Ovary (tissue), 9 donors: ENCODE results near the gene ELOVL5. TPM values are rescaled to one million over a fixed set of nuclear protein-coding genes. Genes with fewer than 3 reads are reported as not detected.

Experiments
- DNase-seq, 5 donors: peaks; one replicate each; pipeline ENCODE4 v3.0.0-alpha.2; 2019 to 2020
- H3K27ac ChIP-seq, 2 donors: fragments of 200-600 bp; one replicate each; pipeline versions ENCODE4 v1.5.1 to v1.8.0; 2019 to 2022
- H3K27me3 ChIP-seq: fragments of 200-600 bp; one replicate; pipeline ENCODE4 v1.8.0; 2022
- H3K36me3 ChIP-seq: fragments of 200-600 bp; sonication (generic); one replicate; pipeline ENCODE4 v1.5.1; 2019
- H3K4me1 ChIP-seq: one replicate; pipeline ENCODE4 v1.8.1; 2013; ENCODE audit warnings: mild to moderate bottlenecking, moderate library complexity; ENCODE audit not compliant: insufficient read depth
- H3K4me3 ChIP-seq: fragments of 200-600 bp; sonication (generic); one replicate; pipeline ENCODE4 v1.5.1; 2017
- H3K9me3 ChIP-seq, 2 donors: fragments of 200-600 bp in 1 of 2; sonication (generic) in 1 of 2; one replicate each; pipeline versions ENCODE4 v1.5.1 to v1.8.1; 2013 to 2019; ENCODE audit warnings: mild to moderate bottlenecking in 1 of 2, moderate library complexity in 1 of 2
- CTCF ChIP-seq, 3 donors: fragments of 450-650 bp in 2 of 3; fragments of 200-600 bp in 1 of 3; IDR thresholded peaks; one replicate each; pipeline versions ENCODE4 v1.5.1 to v1.8.0; 2016 to 2022; ENCODE audit warnings: antibody characterized with exemption in 3 of 3, mild to moderate bottlenecking in 1 of 3
- EP300 ChIP-seq: sonication (generic); formaldehyde crosslinking; IDR thresholded peaks from one replicate; pipeline ENCODE4 v1.6.1; 2017; ENCODE audit warnings: antibody characterized with exemption
- POLR2A ChIP-seq: fragments of 450-650 bp; IDR thresholded peaks from one replicate; pipeline ENCODE4 v1.6.1; 2017; ENCODE audit warnings: antibody characterized with exemption, mild to moderate bottlenecking, moderate library complexity
- WGBS, 3 donors: extraction: QIAGEN DNeasy Blood & Tissue Kit in 1 of 3; methylation state at CpG; one replicate each; pipeline versions ENCODE4 v1.1.5 to v1.1.7; 2013 to 2017; 5-methylcytosine and 5-hydroxymethylcytosine counted together
- intact Hi-C, 4 donors: fragments of 100-400 bp; cut with DNase I; formaldehyde crosslinking; loops; one replicate each; pipeline versions ENCODE4 v1.11.0 to v1.15.1; 2022 to 2023
- polyA plus RNA-seq, 2 donors: library from polyadenylated mRNA; stranded (reverse); fragments of 200-250 nt in 1 of 2; fragments of 350-450 nt in 1 of 2; fragmentation: Illumina TruSeq in 1 of 2; extraction: RNeasy Lipid Tissue Mini Kit (QIAGEN cat#74804) in 1 of 2; gene quantifications; one replicate each; pipeline ENCODE4 v1.2.3, GENCODE V29; 2013 to 2014
- total RNA-seq, 7 donors: library from RNA; depleted of rRNA in 2 of 7; stranded (reverse); fragments of >200 nt in 2 of 7; fragmentation: NEBNext Ultra II Directional in 3 of 7; extraction: Animal tissue kit (Norgen Biotek cat#: 25700) in 3 of 7; gene quantifications; one replicate each; pipeline versions ENCODE4 v1.1.0 to v1.2.4, GENCODE V29; 2016 to 2023
- donor health status: DM: no; HTN: no; CAD: no; lungs with moderate emphysema.
- donor health status: DM: no; HTN: no; CAD: no.
- donor health status: Bipolar disorder and iron deficiency.
- donor health status: DM: yes; HTN: yes; CAD: no.
- donor health status: DM: no; HTN: no; CAD: no.
- donor health status: DM: yes; HTN: yes; CAD: no.

The ELOVL5 gene
- total and polyA plus RNA-seq, 9 donors = 14.7 to 191 (median 41.8) TPM

DNA sequence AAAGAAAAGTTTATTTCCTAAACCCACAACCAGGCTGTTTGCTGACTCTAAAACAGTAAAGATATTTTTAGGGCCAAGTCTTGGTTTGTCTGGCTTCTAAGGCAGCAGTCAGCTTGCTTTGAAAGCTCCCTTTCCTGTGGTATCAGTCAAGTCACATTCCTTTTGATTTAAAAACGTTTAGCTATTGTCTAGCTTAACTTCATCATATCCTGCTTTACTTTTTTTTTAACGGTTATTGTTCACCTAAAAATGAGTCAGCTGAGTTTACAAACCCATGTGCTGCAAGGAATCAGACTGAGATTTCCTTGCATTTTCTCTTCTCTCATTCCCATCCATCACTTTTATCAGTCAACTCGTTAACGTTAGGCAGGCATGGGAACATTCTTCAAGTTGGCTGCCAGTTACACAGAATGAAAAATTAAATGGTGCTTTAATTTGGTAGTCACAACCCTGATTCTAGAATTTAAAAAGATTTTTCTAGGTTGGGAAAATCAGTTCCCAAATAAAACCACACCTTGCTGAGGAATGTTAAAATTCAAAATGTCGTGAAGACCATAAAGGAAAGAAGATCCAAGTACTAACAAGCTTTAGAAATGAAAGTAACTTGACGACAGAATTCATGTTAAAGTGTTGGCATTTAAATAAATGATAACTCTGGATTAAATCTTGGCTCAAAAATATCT, 45.9 kb downstream of the ELOVL5 start:
- H3K9me3 ChIP-seq = no peaks in the 10 kb centered on the region
- peaks cover 11% of the 10 kb centered on the region for H3K4me1 ChIP-seq
- no peak overlapping the region for H3K27ac ChIP-seq
- 6 to 9% (median 7%) methylated on average over 6 of the region's 6 CpGs for WGBS, 3 donors
- DNase-seq = no peak
- no peaks in the 10 kb centered on the region for H3K27me3 ChIP-seq
- TF ChIP-seq CTCF (IDR thresholded peaks at IDR 0.05) (no peak), POLR2A (no peak), EP300 (no peak)
- no peak overlapping the region for H3K4me3 ChIP-seq
- H3K36me3 ChIP-seq = no peaks in the 10 kb centered on the region
- intact Hi-C loops = no loop called here

DNA sequence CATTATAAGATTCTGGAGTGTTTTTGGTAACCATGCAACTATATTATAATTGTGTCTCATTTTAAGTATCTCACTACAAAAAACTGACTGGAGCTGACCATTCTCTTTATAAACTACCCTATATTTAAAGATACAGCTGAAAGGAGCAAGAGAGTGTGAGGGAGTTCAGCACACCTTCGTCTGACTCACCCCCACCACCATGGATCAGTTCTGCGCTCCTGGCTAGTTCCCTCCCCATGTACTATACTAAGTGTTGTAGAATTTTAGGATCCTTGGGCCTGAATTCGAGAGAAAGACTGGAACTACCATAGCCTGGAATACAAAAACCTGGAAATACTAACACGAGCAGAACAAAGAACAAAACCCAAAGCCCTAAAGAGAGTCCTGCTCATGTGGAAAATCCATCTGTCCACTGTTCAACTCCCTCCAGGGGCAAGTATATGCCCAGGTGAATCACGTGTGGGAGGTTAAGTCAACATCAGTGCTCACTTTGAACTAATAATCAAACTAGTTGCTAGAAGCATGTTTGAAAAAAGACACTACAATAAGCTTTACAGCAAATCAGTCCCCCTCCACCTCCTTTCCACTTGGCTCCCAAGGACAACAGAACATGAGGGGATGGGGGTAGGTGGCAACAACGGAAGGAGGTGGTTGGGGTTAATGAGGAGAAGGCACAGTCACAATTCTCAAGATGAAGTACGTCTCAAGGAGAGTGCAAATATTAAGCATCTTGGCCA, 46.8 kb downstream of the ELOVL5 start:
- 77 to 83% (median 83%) methylated on average over 7 of the region's 7 CpGs for WGBS, 3 donors
- no peaks in the 10 kb centered on the region for H3K36me3 ChIP-seq
- no peaks in the 10 kb centered on the region for H3K9me3 ChIP-seq
- intact Hi-C loops = no loop called here
- DNase-seq = no peak
- H3K4me1 ChIP-seq = peaks cover 11% of the 10 kb centered on the region
- no peaks in the 10 kb centered on the region for H3K27me3 ChIP-seq
- no peak for TF ChIP-seq POLR2A
- no peak for TF ChIP-seq CTCF (IDR thresholded peaks at IDR 0.05)
- no peak for TF ChIP-seq EP300
- H3K27ac ChIP-seq = no peak overlapping the region
- no peak overlapping the region for H3K4me3 ChIP-seq

DNA sequence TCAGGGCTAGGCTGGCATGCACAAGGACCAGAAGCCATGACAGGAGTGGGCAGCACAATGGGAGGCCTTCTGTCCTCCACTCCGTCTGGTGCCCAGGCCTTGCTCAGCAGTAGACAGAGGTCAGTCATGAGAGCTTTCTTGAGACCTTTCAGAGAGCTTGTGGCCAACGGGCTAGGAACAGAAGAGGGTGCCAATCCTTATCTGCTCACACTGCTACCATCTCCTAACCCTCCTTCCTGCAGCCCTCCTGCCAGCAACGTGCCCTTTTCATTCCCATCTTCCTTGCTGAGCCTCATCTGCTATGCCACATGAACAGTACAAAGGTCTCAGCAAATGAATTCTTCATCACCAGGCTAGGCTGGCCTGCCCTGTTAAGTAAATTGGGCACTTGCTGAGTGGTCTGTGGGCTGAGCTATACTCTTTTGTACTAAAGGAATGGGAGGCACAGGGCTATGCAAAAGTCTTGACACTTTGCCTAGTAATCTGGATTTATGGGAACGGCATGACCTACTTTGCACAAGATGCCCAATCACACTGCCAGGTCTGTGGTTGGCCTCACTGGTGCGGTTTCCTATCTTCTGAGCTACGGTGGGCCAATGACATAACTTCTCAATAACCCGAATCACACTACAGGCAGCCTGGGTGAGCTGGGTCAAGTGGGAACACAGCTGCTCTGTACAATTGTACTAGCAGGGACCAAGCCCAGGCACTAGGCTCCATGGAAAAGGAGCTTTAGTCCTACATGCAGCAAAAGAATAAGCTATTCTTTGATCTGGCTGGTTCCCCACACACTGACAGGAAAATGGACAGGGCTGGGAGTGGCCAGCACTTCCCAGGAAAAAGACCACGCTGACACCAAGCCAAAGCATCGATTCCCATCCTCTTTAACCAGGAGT, 47.8 kb downstream of the ELOVL5 start:
- no peak overlapping the region for H3K4me3 ChIP-seq
- H3K4me1 ChIP-seq = peaks cover 11% of the 10 kb centered on the region
- no peak for TF ChIP-seq EP300
- no peak for TF ChIP-seq POLR2A
- TF ChIP-seq CTCF (IDR thresholded peaks at IDR 0.05) = no peak
- no peak overlapping the region for H3K27ac ChIP-seq
- no peaks in the 10 kb centered on the region for H3K9me3 ChIP-seq
- H3K27me3 ChIP-seq = no peaks in the 10 kb centered on the region
- WGBS, 3 donors = 62 to 73% (median 70%) methylated on average over 9 of the region's 9 CpGs
- no peaks in the 10 kb centered on the region for H3K36me3 ChIP-seq
- DNase-seq = no peak
- intact Hi-C loops = no loop called here

DNA sequence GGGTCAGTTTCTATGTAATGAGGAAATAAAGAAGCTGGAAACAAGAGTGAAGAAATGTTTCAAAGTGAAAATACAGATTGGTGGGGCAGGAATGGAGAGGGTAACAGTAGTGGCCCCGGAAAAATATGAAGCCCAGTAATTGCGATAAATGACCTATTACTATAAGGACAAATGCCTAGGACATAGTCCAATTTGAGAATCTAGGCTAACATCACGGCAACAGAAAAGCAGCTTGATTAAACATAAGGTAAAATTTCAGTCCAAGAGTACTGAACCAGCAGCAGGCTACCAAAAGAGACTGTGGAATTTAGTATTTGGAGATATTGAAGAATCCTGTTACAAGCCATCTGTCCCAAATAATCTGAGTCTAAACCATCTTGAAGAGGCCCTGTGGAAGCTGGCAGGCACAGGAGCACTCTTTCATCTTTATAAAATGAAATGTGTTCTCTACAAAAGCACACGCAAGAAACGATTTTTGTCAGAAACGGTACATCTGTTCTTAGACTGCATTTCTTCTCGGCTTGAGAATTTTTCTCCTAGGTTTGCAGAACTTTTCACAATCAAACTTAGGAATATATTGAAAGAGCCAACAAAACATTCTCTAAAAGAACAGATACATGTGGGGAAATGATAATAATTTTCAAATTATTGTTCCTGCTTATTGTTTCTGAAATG, 49.3 kb downstream of the ELOVL5 start:
- no peak for TF ChIP-seq EP300
- TF ChIP-seq CTCF (IDR thresholded peaks at IDR 0.05) = no peak
- TF ChIP-seq POLR2A = no peak
- H3K9me3 ChIP-seq = no peaks in the 10 kb centered on the region
- WGBS, 3 donors = 25 to 44% (median 34%) methylated on average over 7 of the region's 7 CpGs
- no peaks in the 10 kb centered on the region for H3K36me3 ChIP-seq
- intact Hi-C loops = no loop called here
- no peaks in the 10 kb centered on the region for H3K27me3 ChIP-seq
- H3K4me3 ChIP-seq = no peak overlapping the region
- peaks cover 11% of the 10 kb centered on the region for H3K4me1 ChIP-seq
- no peak for DNase-seq
- H3K27ac ChIP-seq = peak overlapping the region in 1 of 2 donors; percentile 12
